ENCODE data around the gene ZNF493.

The ZNF493 gene

GRCh38 chr19:21432590-21432989 is 35.7 kb downstream of the ZNF493 start:
- no peak for TF ChIP-seq SIN3A (IDR thresholded peaks at IDR 0.05; ENCODE audit: borderline replicate concordance, insufficient read depth, low read length)

- TF ChIP-seq SIN3A (IDR thresholded peaks at IDR 0.05; ENCODE audit: borderline replicate concordance, insufficient read depth, low read length), result no peak
- TF ChIP-seq POLR2AphosphoS5 (IDR thresholded peaks at IDR 0.05; ENCODE audit: low read depth, low read length), result no peak
- TF ChIP-seq REST (IDR thresholded peaks at IDR 0.05; ENCODE audit: insufficient read depth in 1 of 2, low read depth in 2 of 2, low read length in 2 of 2), result no peak
- TF ChIP-seq TAF1 (IDR thresholded peaks at IDR 0.05; ENCODE audit: borderline replicate concordance, insufficient read depth, low read length), result no peak
- TF ChIP-seq FOXP2 (optimal IDR thresholded peaks at IDR 0.05; ENCODE audit: borderline replicate concordance, extremely low read depth, extremely low read length, insufficient read depth), result no peak
These were observed 37.6 kb downstream of the ZNF493 start for GRCh38 chr19:21434516-21434915.

GRCh38 chr19:21434967-21435544 is 38.1 kb downstream of the ZNF493 start:
- TF ChIP-seq POLR2AphosphoS5 (IDR thresholded peaks at IDR 0.05; ENCODE audit: low read depth, low read length) (no peak), SIN3A (IDR thresholded peaks at IDR 0.05; ENCODE audit: borderline replicate concordance, insufficient read depth, low read length) (no peak), REST (IDR thresholded peaks at IDR 0.05; ENCODE audit: insufficient read depth in 1 of 2, low read depth in 2 of 2, low read length in 2 of 2) (no peak), TAF1 (IDR thresholded peaks at IDR 0.05; ENCODE audit: borderline replicate concordance, insufficient read depth, low read length) (no peak), FOXP2 (optimal IDR thresholded peaks at IDR 0.05; ENCODE audit: borderline replicate concordance, extremely low read depth, extremely low read length, insufficient read depth) (no peak)

- TF ChIP-seq REST (IDR thresholded peaks at IDR 0.05; ENCODE audit: insufficient read depth in 1 of 2, low read depth in 2 of 2, low read length in 2 of 2) (no peak), SIN3A (IDR thresholded peaks at IDR 0.05; ENCODE audit: borderline replicate concordance, insufficient read depth, low read length) (no peak), TAF1 (IDR thresholded peaks at IDR 0.05; ENCODE audit: borderline replicate concordance, insufficient read depth, low read length) (no peak)
These were observed 42.3 kb downstream of the ZNF493 start for GRCh38 chr19:21439201-21439751.

GRCh38 chr19:21440321-21440720 is 43.4 kb downstream of the ZNF493 start:
- TF ChIP-seq SIN3A (IDR thresholded peaks at IDR 0.05; ENCODE audit: borderline replicate concordance, insufficient read depth, low read length) (no peak), REST (IDR thresholded peaks at IDR 0.05; ENCODE audit: insufficient read depth in 1 of 2, low read depth in 2 of 2, low read length in 2 of 2) (no peak), FOXP2 (optimal IDR thresholded peaks at IDR 0.05; ENCODE audit: borderline replicate concordance, extremely low read depth, extremely low read length, insufficient read depth) (no peak), TAF1 (IDR thresholded peaks at IDR 0.05; ENCODE audit: borderline replicate concordance, insufficient read depth, low read length) (no peak), POLR2AphosphoS5 (IDR thresholded peaks at IDR 0.05; ENCODE audit: low read depth, low read length) (no peak)
